ENCODE measurements around the gene TMEM131L. TPM values are rescaled to one million over a fixed set of nuclear protein-coding genes. Genes with fewer than 3 reads are reported as not detected.

TMEM131L gene
- total RNA-seq, 1 donor from 2014 or later, result 7.6 TPM

- no peak for TF ChIP-seq CTCF (IDR thresholded peaks at IDR 0.05; ENCODE audit: insufficient read depth, low read length, poor library complexity, severe bottlenecking)
- no peak for DNase-seq (ENCODE audit: low read depth)
These were observed 63.5 kb downstream of the TMEM131L start for GRCh38 chr4:153529646-153530045.

GRCh38 chr4:153530284-153530999 is 64.3 kb downstream of the TMEM131L start:
- no peak for DNase-seq (ENCODE audit: low read depth)
- Histone ChIP-seq H3K4me3 (ENCODE audit: low read depth, low read length) (no peak overlapping the region), H3K36me3 (ENCODE audit: control insufficient read depth, insufficient read depth, low read length) (no peaks in the 10 kb centered on the region), H3K27me3 (ENCODE audit: control insufficient read depth, insufficient read depth, low read length) (no peaks in the 10 kb centered on the region)
- TF ChIP-seq CTCF (IDR thresholded peaks at IDR 0.05; ENCODE audit: insufficient read depth, low read length, poor library complexity, severe bottlenecking), result no peak

More at GRCh38 chr4:153529646-153530045, 63.5 kb downstream of the TMEM131L start:
- no peaks in the 10 kb centered on the region for H3K36me3 ChIP-seq (ENCODE audit: control insufficient read depth, insufficient read depth, low read length)
- no peak overlapping the region for H3K4me3 ChIP-seq (ENCODE audit: low read depth, low read length)
- no peaks in the 10 kb centered on the region for H3K27me3 ChIP-seq (ENCODE audit: control insufficient read depth, insufficient read depth, low read length)

GRCh38 chr4:153531000-153531358 is 64.8 kb downstream of the TMEM131L start:
- TF ChIP-seq CTCF (IDR thresholded peaks at IDR 0.05; ENCODE audit: insufficient read depth, low read length, poor library complexity, severe bottlenecking), result no peak
- Histone ChIP-seq H3K4me3 (ENCODE audit: low read depth, low read length) (no peak overlapping the region), H3K36me3 (ENCODE audit: control insufficient read depth, insufficient read depth, low read length) (no peaks in the 10 kb centered on the region), H3K27me3 (ENCODE audit: control insufficient read depth, insufficient read depth, low read length) (no peaks in the 10 kb centered on the region)
- DNase-seq (ENCODE audit: low read depth), result no peak

GRCh38 chr4:153531976-153532626 is 65.9 kb downstream of the TMEM131L start:
- Histone ChIP-seq H3K4me3 (ENCODE audit: low read depth, low read length) (no peak overlapping the region), H3K36me3 (ENCODE audit: control insufficient read depth, insufficient read depth, low read length) (no peaks in the 10 kb centered on the region), H3K27me3 (ENCODE audit: control insufficient read depth, insufficient read depth, low read length) (no peaks in the 10 kb centered on the region)
- no peak for DNase-seq (ENCODE audit: low read depth)
- TF ChIP-seq CTCF (IDR thresholded peaks at IDR 0.05; ENCODE audit: insufficient read depth, low read length, poor library complexity, severe bottlenecking), result no peak

GRCh38 chr4:153532636-153533035 is 66.5 kb downstream of the TMEM131L start:
- Histone ChIP-seq H3K4me3 (ENCODE audit: low read depth, low read length) (no peak overlapping the region), H3K36me3 (ENCODE audit: control insufficient read depth, insufficient read depth, low read length) (no peaks in the 10 kb centered on the region), H3K27me3 (ENCODE audit: control insufficient read depth, insufficient read depth, low read length) (no peaks in the 10 kb centered on the region)
- no peak for TF ChIP-seq CTCF (IDR thresholded peaks at IDR 0.05; ENCODE audit: insufficient read depth, low read length, poor library complexity, severe bottlenecking)
- DNase-seq (ENCODE audit: low read depth), result no peak
